Right lobe of liver (tissue), 4 donors: ENCODE measurements around the gene HOXA1.

ENCODE experiments used
- CTCF ChIP-seq, 4 donors: fragments of 200-600 bp in 3 of 4; fragments of 450-650 bp in 1 of 4; IDR thresholded peaks; one replicate each; pipeline versions ENCODE4 v1.5.1 to v1.8.0; 2016 to 2022; ENCODE audit warnings: antibody characterized with exemption in 4 of 4, mild to moderate bottlenecking in 2 of 4
- POLR2A ChIP-seq: fragments of 450-650 bp; IDR thresholded peaks from one replicate; pipeline ENCODE4 v1.6.1; 2017; ENCODE audit warnings: antibody characterized with exemption, mild to moderate bottlenecking
- donor health status: DM: no; HTN: no; CAD: no.
- donor health status: DM: no; HTN: no; CAD: no.
- donor health status: DM: no; HTN: yes; CAD: no.

DNA sequence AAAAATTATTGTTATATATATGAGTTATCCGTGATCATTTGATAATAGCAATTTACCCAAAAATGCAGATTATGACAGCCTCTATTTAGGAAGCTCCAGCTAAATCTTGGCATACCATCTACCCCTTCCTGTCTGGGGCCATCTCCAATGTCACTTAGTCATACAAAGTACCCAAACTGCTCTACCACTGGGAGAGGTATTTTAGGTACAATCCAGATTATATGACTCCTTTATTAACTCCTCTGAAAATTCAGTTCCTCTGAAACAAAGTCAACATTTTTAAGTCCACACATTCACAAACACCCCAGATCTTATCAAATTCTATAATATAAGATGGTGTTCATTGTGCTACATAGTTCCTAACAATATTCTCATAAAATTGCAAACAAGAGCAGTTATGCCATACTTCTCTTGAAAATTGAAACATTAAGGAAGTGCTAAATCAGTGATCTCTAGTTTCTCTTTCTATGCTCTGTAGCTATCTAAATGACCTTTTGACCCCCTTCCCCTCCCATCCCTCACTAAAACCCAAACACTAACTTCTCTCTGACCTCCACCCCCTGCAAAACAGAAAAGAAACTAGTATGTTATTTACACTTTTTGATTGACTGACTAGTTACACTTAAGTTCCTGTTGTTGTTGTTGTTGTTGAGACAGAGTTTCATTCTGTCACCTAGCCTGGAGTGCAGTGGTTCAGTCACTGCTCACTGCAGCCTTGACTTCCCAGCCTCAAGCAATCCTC lies 16.4 kb downstream of the HOXA1 start:
- TF ChIP-seq CTCF (IDR thresholded peaks at IDR 0.05) (no peak), POLR2A (no peak)
